Mesenteric fat pad (tissue), 1 donor: ENCODE results near the gene CPTP. TPM values are rescaled to one million over a fixed set of nuclear protein-coding genes. Genes with fewer than 3 reads are reported as not detected.
A peak's percentile ranks its signal among the peaks of the same experiment; 100 is the strongest.
"Not testable (repeated sequence)": the region's sequence is repeated elsewhere in the genome, so short reads cannot be mapped to it uniquely, and the experiment has no call there.

Experiments
- DNase-seq: peaks from one replicate; pipeline ENCODE4 v3.0.0-alpha.2; 2020; ENCODE audit warnings: low spot score
- total RNA-seq: library from RNA; stranded (reverse); fragmentation: NEBNext Ultra II Directional; extraction: Animal tissue kit (Norgen Biotek cat#: 25700); gene quantifications from one replicate; pipeline ENCODE4 v1.2.1, GENCODE V29; 2021
- donor health status: DM: yes; HTN: yes; CAD: no.

Gene CPTP
- total RNA-seq, 1 donor from 2014 or later: 19.7 TPM

- DNase-seq: no peak
These were observed 19.1 kb upstream of the CPTP start for GRCh38 chr1:1305300-1306069.

DNA sequence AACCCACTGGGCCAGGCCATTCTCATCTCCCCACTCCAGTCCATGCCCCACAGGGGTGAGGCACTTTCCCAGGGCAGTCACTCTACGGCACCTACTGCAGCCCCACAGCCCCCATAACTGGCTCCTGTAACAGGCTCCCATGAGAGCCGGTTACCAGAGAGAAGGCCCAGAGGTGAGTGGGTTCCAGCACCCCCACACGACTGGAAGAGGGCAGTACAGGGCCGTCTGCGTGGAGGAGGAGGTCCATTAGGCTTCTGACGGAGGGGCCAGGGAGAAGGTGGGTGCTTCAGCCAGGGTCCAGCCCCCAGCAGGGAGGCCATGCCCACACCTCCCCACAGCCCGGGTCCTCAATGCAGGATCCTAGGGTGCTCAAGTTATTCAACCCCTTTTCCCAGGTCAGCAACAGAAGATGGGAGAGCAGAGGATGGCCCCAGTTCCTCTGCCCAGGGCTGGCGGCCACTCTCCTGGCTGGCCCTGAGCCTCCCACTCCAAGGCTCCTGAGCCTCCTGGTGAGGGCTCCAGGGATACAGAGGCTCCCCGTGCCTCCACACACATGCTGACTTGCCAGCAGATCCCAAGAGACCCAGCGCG is 18.4 kb upstream of the CPTP start:
- DNase-seq: no peak

- DNase-seq: no peak
These were observed 17.8 kb upstream of the CPTP start for GRCh38 chr1:1306661-1307260.

GRCh38 chr1:1307261-1307922 is 17.2 kb upstream of the CPTP start:
- no peak for DNase-seq

DNA sequence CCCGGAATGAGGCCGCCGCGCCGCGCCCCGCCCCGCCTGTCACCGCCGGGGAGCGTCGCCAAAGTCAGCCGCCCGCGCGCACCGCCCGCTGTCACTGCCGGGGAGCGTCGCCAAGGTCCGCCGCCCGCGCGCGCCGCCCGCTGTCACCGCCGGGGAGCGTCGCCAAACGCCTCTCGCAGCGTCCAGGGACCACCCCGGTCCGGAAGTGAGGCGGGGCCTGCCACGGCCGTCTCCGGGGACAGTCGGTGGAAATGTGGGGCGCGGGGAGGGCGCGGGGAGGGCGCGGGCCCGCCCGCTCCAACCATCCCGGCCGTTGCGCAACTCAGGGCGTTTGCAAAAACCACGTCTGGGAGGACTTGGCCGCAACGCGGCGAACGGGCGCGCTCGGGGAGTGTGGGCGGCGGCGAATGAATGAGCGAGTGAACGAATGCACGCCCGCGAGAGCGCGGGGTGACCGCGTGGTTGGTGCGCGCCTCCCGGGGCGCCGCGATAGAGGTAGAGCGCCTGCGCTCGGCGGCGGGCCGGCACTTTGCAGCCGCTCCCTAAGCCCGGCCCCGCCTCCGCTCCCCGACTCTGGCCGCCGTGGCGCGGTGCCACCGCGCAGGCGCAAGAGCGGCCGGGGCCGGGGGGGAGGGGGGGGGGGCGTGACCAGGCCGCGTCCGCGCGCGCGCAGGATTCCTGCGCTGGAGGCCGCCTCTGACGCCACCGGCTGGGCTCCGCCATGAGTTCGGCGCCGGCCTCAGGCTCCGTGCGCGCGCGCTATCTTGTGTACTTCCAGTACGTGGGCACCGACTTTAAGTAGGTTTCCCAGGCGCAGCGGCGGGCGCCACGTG is 16.5 kb upstream of the CPTP start, which contains the start of the genes ACAP3 and PUSL1:
TSS of gene ACAP3 (minus strand) at position 8 of the 833 bp plus-strand sequence. CDS start 115 bp downstream, outside the sequence.
TSS of gene PUSL1 (plus strand) at position 675 of the 833 bp plus-strand sequence. CDS start at position 722, 47 bp downstream.
- DNase-seq: peak; percentile 96

DNA sequence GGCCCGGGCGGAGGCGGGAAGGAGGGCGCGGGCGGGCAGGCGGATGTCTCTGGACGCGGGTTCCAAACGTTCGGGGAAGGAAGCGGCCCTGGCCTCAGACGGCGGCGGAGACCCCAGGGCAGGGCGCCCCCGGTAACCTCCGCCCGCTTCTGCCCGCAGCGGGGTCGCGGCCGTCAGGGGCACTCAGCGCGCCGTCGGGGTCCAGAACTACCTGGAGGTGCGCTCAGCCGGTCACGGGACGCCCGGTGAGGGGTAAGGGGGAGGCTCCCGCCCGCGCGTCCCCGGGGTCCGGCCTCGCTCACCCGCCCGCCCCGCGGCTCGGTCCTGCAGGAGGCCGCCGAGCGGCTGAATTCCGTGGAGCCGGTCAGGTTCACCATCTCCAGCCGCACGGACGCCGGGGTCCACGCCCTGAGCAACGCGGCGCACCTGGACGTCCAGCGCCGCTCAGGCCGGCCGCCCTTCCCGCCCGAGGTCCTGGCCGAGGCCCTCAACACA is 15.8 kb upstream of the CPTP start:
- no peak for DNase-seq

DNA sequence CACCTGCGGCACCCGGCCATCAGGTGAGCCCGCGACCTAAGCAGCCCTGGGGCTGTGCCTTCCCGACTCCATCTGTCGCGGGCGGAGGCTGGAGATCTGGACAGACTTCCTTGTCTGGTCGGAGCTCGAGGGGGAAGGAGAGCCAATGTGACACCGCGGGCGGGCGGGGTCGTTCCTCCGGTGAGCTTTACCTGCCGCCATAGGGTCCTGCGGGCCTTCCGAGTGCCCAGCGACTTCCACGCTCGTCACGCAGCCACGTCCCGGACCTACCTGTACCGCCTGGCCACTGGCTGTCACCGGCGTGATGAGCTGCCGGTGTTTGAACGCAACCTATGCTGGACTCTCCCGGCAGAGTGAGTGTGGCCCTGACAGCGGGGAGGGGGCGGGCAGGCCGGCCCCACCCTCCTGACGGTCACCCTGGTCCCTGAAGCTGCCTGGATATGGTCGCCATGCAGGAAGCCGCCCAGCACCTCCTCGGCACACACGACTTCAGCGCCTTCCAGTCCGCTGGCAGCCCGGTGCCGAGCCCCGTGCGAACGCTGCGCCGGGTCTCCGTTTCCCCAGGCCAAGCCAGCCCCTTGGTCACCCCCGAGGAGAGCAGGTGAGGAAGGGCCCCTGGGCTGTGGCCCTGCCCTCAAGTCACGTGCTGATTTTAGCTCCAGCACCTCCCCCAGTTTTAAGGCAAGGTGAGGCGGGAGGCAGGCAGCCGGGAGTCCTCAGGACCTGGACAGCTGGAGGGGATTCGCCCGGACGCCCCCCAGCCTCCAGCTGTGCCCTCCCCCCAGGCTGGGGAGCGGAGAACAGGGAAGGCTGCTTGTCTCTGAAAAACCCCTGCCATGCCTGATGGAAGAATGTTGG is 15.1 kb upstream of the CPTP start:
- DNase-seq: no peak

- no peak for DNase-seq
These were observed 14.6 kb upstream of the CPTP start for GRCh38 chr1:1310109-1310385.

GRCh38 chr1:1310476-1311053 is 14.0 kb upstream of the CPTP start:
- no peak for DNase-seq

DNA sequence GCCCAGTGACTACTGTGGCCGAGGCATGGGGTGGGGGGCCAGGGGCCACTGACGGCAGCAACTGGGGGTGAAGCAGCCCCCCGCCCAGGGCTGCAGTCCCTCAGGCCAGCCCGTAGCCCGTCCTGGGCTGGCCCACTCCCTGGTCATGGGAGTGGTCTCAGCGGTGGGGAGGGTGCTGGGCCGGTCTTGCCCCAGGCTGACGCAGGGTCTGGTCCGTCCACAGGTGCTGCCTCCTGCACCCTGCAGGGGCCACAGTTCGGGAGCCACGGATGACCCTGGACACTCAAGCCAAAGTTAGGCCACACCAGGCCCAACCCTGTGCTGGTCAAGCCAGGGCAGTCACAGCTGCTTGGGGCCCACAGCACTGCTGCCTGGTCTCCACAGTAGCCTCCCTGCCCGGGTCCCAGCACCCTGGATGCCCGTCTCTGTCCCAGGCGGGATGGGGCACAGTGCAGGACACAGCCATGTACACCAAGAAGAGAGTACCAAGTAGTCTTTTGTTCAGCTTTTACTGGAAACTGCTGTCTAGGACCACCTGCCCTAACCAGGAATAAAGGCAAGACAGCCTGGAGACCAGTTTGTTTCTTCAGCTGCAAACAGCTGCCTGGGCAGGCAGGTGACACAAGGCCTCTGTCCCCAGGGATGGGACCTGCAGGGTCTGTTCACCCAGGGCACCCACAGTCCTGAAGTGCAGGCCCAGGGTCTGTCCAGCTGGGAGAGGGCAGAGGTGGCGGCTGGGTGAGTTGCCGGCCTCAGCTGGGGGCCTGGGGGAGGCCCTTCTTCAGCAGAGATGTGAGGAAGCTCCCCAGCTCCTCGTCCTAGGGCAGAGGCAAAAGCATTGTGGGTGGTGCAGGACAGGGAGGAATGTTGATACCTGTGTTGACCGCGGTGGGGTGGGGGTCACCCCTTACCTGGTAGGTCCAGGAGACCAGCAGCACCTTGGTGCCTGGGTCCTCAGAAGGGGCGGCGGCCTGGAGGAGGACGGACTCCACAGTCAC is 13.2 kb upstream of the CPTP start:
- DNase-seq: no peak

DNA sequence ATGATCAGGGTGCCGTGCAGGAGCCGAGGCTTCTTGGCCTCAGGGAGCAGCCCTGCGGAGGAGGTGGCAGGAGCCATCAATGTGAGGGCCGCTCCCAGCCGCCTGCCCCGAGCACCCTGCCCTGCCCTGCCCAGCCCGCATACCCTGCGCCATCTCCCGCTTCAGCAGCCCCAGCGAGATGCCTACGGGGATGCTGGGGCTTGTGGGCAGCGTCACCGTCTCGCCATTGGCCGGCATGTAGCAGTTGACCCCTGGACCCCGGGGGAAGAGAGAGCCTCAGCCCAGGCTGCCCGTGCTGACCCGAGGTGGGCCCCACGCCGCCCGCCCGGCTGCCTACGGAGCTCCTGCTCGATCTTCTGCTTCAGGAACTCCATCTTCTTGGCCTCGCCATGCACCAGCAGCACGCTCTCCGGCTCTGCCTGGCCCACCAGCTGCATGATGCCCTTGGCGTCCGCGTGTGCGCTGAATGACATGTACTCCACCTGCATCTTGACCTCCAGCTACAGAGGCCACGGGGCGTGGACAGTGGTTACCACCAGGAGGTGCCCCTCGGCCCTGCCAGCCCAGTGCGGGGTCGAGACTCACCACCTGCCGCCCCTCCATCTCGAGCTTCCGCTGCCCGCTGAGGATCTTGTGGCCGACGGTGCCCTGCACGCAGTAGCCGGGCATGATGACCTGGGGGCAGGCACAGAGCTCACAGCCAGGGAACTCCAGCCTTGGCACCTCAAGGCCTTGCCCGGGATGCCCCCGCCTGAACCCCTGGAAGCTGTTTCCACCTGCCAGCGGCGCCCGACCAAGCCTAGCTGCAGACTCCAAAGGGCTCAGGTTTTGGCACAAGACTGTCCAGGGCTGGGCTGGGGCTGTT is 11.9 kb upstream of the CPTP start:
- DNase-seq: no peak

GRCh38 chr1:1313500-1314236 is 10.9 kb upstream of the CPTP start:
- no peak for DNase-seq

- DNase-seq: no peak
These were observed 10.4 kb upstream of the CPTP start for GRCh38 chr1:1314237-1314586.

- DNase-seq: no peak
These were observed 9.8 kb upstream of the CPTP start for GRCh38 chr1:1314678-1315335.

DNA sequence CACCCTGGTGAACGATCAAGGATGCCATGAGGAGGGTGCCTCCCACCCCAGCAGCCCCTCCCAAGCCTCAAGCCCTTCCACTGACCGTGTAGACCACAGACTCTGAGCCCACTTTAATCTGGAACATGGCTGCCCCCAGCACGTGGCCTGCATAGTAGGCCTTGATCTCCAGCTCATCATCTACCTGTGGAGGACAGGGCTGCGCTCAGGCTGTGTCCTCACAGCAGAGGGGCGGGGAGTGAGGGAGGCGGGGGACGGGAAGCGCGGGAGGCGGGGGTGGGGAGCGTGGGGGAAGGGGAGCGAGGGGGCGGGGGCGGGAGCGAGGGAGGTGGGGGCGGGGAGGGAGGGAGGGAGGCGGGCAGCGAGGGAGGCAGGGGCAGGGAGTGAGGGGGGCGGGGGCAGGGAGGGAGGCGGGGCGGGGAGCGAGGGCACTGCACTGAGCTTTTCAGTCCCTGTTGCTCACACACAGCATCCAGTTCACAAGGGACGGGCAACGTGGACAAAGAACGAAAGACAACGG is 9.1 kb upstream of the CPTP start:
- no peak for DNase-seq

GRCh38 chr1:1316199-1316598 is 8.4 kb upstream of the CPTP start:
- not testable (repeated sequence) for DNase-seq
